ENCODE data around the gene DCUN1D2. TPM values are rescaled to one million over a fixed set of nuclear protein-coding genes. Genes with fewer than 3 reads are reported as not detected.
"Not testable (repeated sequence)": the region's sequence is repeated elsewhere in the genome, so short reads cannot be mapped to it uniquely, and the experiment has no call there.

The DCUN1D2 gene
- total RNA-seq, 1 donor: 8.3 TPM

- no peak for TF ChIP-seq CTCF (IDR thresholded peaks at IDR 0.05; ENCODE audit: insufficient read depth, low read length)
- DNase-seq (ENCODE audit: low read depth): no peak
- H3K4me3 ChIP-seq (ENCODE audit: low read depth, low read length): no peak within 1 kb of the TSS
Observed at GRCh38 chr13:113452942-113453901, 37.3 kb downstream of the DCUN1D2 start, which contains the start of gene ADPRHL1. Gene ADPRHL1, minus strand, starts transcription at chr13:113453488. Its CDS starts 51 bp downstream, at chr13:113453437.

- TF ChIP-seq CTCF (IDR thresholded peaks at IDR 0.05; ENCODE audit: insufficient read depth, low read length): no peak
- no peak overlapping the region for H3K4me3 ChIP-seq (ENCODE audit: low read depth, low read length)
- DNase-seq (ENCODE audit: low read depth): no peak
Observed at GRCh38 chr13:113452466-113452865, 38.0 kb downstream of the DCUN1D2 start.

GRCh38 chr13:113451951-113452421, 38.5 kb downstream of the DCUN1D2 start:
- TF ChIP-seq CTCF (IDR thresholded peaks at IDR 0.05; ENCODE audit: insufficient read depth, low read length): no peak
- peak; percentile 13 for DNase-seq (ENCODE audit: low read depth)
- H3K4me3 ChIP-seq (ENCODE audit: low read depth, low read length): no peak overlapping the region

- peak; percentile 32 for TF ChIP-seq CTCF (IDR thresholded peaks at IDR 0.05; ENCODE audit: insufficient read depth, low read length)
- DNase-seq (ENCODE audit: low read depth): peak; percentile 27
- H3K4me3 ChIP-seq (ENCODE audit: low read depth, low read length): not testable (repeated sequence)
Observed at GRCh38 chr13:113450861-113451620, 39.5 kb downstream of the DCUN1D2 start.

- not testable (repeated sequence) for H3K4me3 ChIP-seq (ENCODE audit: low read depth, low read length); DNase-seq (ENCODE audit: low read depth)
Observed at GRCh38 chr13:113450348-113450744, 40.2 kb downstream of the DCUN1D2 start.

GRCh38 chr13:113449693-113450347, 40.7 kb downstream of the DCUN1D2 start:
- no peak for DNase-seq (ENCODE audit: low read depth)
- peak overlapping the region; percentile 66 for H3K4me3 ChIP-seq (ENCODE audit: low read depth, low read length)
- TF ChIP-seq CTCF (IDR thresholded peaks at IDR 0.05; ENCODE audit: insufficient read depth, low read length): no peak

Data from fibroblast of the aortic adventitia (primary cell).